GM12864 (cell line): ENCODE data around the gene RASAL1.

Experiments
- DNase-seq: peaks from one replicate; pipeline ENCODE4 v3.0.0-alpha.2; 2011; ENCODE audit warnings: low read depth
- H3K4me3 ChIP-seq: 2 replicates; pipeline ENCODE4 v1.5.1; 2011; ENCODE audit warnings: mild to moderate bottlenecking, low read depth, low read length, control low read depth
- CTCF ChIP-seq: IDR thresholded peaks from 2 replicates; pipeline ENCODE4 v1.5.1; 2011; ENCODE audit warnings: low read depth, mild to moderate bottlenecking, moderate library complexity, low read length, control low read depth, inconsistent platforms; ENCODE audit errors: missing control alignments

RASAL1 gene

GRCh38 chr12:113089839-113090238 lies 45.7 kb downstream of the RASAL1 start:
- TF ChIP-seq CTCF = no peak
- no peak overlapping the region for H3K4me3 ChIP-seq
- no peak for DNase-seq

DNA sequence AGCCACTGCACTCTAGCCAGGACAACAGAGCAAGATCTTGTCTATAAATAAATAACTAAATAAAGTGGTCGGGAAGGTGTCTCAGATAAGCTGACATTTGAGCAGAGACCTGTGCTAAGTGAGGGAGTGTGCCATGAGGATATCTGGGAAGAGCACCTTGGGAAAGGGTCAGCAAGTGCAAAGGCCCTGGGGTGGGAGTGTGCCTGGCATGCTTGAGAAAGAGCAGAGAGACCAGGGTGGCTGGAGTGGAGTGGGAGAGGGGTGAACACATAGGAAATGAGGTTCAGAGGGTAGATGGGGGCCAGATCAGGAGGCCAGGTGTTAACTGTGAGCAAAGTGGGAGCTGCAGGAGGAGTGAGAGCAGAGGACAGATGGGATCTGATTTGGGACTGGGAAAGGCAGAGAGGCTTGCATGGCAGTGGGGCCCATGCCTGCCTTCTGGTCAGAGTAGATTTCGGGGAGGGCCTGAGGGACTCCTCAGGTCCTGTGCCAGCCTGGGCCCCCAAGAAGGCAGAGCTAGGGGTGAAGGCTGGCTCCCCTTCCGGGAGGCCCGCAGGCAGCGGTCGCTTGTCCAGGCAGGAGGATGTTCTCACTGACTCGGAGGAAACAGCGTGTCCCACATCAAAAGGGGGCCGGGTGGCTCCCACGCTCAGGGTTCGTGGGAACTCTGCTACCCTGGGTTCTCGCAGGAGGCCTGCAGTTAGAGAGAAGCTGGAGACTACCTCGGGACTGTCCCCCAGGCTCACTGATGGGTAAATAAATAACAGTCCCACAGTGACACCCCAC lies 46.4 kb downstream of the RASAL1 start:
- DNase-seq = no peak
- TF ChIP-seq CTCF = no peak
- no peak overlapping the region for H3K4me3 ChIP-seq

DNA sequence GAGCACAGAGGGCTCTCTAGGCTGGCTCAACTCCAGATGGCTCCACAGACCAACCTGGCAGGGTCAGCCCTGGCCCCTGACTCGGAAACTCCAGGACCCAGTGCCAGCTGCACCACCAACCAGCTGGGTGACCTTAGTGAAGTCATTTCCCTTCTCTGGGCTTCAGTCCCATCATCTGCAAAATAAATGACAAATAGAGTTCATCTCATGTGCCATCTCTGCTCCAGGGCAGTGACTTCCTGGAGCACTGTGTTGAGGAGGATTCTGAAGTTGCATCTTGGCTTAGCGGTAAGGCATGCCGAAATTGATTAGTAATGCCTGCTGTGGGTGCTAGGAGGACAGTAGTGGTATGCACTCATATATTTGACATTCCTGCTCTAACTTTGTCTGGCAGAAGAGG lies 47.5 kb downstream of the RASAL1 start:
- TF ChIP-seq CTCF = no peak
- H3K4me3 ChIP-seq = no peak overlapping the region
- no peak for DNase-seq

DNA sequence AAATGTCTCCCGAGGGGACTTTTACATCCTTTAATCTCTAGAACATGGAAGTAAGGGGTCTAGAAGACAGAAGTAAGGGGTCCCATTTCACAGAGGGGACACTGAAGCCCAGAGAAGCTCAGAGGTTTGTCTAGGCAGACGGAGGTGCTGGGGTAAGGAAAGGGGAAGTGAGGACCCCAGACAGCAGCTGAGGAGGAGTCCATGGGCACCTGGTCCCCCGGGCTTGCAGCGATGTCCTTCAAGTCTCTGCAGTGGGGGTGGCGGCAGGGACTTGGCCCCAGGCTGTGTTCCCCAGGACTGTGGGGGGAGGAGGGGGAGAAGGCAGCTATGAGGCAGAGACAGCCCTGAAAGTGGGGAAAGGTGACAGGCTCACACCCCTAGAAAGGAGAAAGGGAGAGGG lies 48.4 kb downstream of the RASAL1 start:
- no peak overlapping the region for H3K4me3 ChIP-seq
- no peak for TF ChIP-seq CTCF
- no peak for DNase-seq

GRCh38 chr12:113086249-113087164 lies 49.1 kb downstream of the RASAL1 start:
- no peak for DNase-seq
- no peak overlapping the region for H3K4me3 ChIP-seq
- no peak for TF ChIP-seq CTCF

GRCh38 chr12:113083863-113084435 lies 51.6 kb downstream of the RASAL1 start:
- no peak for TF ChIP-seq CTCF
- DNase-seq = no peak
- H3K4me3 ChIP-seq = no peak overlapping the region
